Panc1 (cell line): Measurements from ENCODE around the gene ADARB2. TPM values are rescaled to one million over a fixed set of nuclear protein-coding genes. Genes with fewer than 3 reads are reported as not detected.

Experiments used
- ATAC-seq: fragments of 200-7000 bp; cut with Tn5 transposase; 2 replicates; pipeline ENCODE4 v1.9.1; 2020; ENCODE audit warnings: mild to moderate bottlenecking, moderate library complexity
- BruUV-seq: library from RNA; stranded (reverse); fragments of 400-500 nt; replicated peaks from 2 replicates; lab custom pipeline; 2021; lab: Mats Ljungman, UMichigan
- CTCF ChIA-PET: fragments of 300-600 bp; sonication (Branson Sonifier 250); formaldehyde crosslinking; loops from one replicate; lab custom pipeline; 2022; ENCODE audit warnings: antibody characterized with exemption; lab: Charles Lee
- POLR2A ChIA-PET: fragments of 300-600 bp; sonication (Branson Sonifier 250); formaldehyde crosslinking; loops from one replicate; lab custom pipeline; 2022; ENCODE audit warnings: antibody characterized with exemption; lab: Charles Lee
- DNase-seq: peaks from one replicate; pipeline ENCODE4 v3.0.0-alpha.2; 2010; ENCODE audit warnings: low read depth, low spot score
- H3K27ac ChIP-seq: 2 replicates; pipeline ENCODE4 v1.5.1; 2011; ENCODE audit warnings: mild to moderate bottlenecking, low read length, inconsistent platforms
- H3K27me3 ChIP-seq: fragments of 200-500 bp; sonication (Bioruptor generic); 2 replicates; pipeline ENCODE4 v1.6.0; 2014; ENCODE audit warnings: low read length, inconsistent platforms; ENCODE audit not compliant: control insufficient read depth, insufficient read depth
- H3K36me3 ChIP-seq: fragments of 200-500 bp; sonication (Bioruptor generic); 2 replicates; pipeline ENCODE4 v1.5.1; 2014; ENCODE audit warnings: inconsistent platforms, mild to moderate bottlenecking, low read length, moderate library complexity; ENCODE audit not compliant: control insufficient read depth, insufficient read depth
- H3K4me1 ChIP-seq: 2 replicates; pipeline ENCODE4 v1.5.1; 2011; ENCODE audit warnings: inconsistent platforms, mild to moderate bottlenecking, low read length, moderate library complexity; ENCODE audit not compliant: control insufficient read depth, insufficient read depth
- H3K4me3 ChIP-seq, 2 experiments: 2 replicates each; pipeline ENCODE4 v1.5.1; 2011 to 2012; ENCODE audit warnings: low read depth in 2 of 2, low read length in 2 of 2, mild to moderate bottlenecking in 2 of 2, inconsistent platforms in 1 of 2, moderate library complexity in 1 of 2
- H3K9me3 ChIP-seq: fragments of 200-500 bp; sonication (Bioruptor generic); 2 replicates; pipeline ENCODE4 v1.5.1; 2014; ENCODE audit warnings: low read depth, mild to moderate bottlenecking, inconsistent platforms, low read length, moderate library complexity; ENCODE audit not compliant: control insufficient read depth, insufficient read depth
- POLR2AphosphoS5 ChIP-seq: IDR thresholded peaks from 2 replicates; pipeline ENCODE4 v1.6.1; 2012; ENCODE audit warnings: mild to moderate bottlenecking, low read depth, low read length, moderate library complexity
- SIN3A ChIP-seq: IDR thresholded peaks from 2 replicates; pipeline ENCODE4 v1.6.1; 2012; ENCODE audit warnings: low read depth, mild to moderate bottlenecking, low read length, moderate library complexity, borderline replicate concordance; ENCODE audit not compliant: insufficient read depth
- TCF7L2 ChIP-seq: IDR thresholded peaks from 2 replicates; pipeline ENCODE4 v1.6.1; 2011; ENCODE audit warnings: mild to moderate bottlenecking, low read depth, low read length, inconsistent platforms
- in situ Hi-C: cut with HindIII; loops from 2 replicates; pipeline ENCODE4 v1.10.0; 2016; ENCODE audit warnings: low sequenced_read_pairs, low pct_unique_long_range_greater_than_20kb
- intact Hi-C: fragments of 100-400 bp; cut with micrococcal nuclease; formaldehyde crosslinking; loops from one replicate; pipeline ENCODE4 v1.10.0; 2022; ENCODE audit not compliant: unreplicated experiment
- total RNA-seq: library from RNA; stranded (reverse); gene quantifications from one replicate; pipeline ENCODE4 v1.2.1, GENCODE V29; 2021; ENCODE audit not compliant: unreplicated experiment
- TF ChIP-seq, protein P1 (sequence below): fragments of 450-650 bp; IDR thresholded peaks from 2 replicates; pipeline ENCODE4 v1.5.1; 2017; ENCODE audit warnings: mild to moderate bottlenecking
- TF ChIP-seq, protein P2 (sequence below), 2 experiments: IDR thresholded peaks; 2 replicates each; pipeline ENCODE4 v1.6.1; 2011 to 2012; ENCODE audit warnings: low read depth in 2 of 2, control low read depth in 1 of 2, low read length in 1 of 2, mild to moderate bottlenecking in 1 of 2, moderate library complexity in 1 of 2; ENCODE audit not compliant: insufficient read depth in 1 of 2

ADARB2 gene
- total RNA-seq, 1 experiment from 2014 or later, result 0.31 TPM

DNA sequence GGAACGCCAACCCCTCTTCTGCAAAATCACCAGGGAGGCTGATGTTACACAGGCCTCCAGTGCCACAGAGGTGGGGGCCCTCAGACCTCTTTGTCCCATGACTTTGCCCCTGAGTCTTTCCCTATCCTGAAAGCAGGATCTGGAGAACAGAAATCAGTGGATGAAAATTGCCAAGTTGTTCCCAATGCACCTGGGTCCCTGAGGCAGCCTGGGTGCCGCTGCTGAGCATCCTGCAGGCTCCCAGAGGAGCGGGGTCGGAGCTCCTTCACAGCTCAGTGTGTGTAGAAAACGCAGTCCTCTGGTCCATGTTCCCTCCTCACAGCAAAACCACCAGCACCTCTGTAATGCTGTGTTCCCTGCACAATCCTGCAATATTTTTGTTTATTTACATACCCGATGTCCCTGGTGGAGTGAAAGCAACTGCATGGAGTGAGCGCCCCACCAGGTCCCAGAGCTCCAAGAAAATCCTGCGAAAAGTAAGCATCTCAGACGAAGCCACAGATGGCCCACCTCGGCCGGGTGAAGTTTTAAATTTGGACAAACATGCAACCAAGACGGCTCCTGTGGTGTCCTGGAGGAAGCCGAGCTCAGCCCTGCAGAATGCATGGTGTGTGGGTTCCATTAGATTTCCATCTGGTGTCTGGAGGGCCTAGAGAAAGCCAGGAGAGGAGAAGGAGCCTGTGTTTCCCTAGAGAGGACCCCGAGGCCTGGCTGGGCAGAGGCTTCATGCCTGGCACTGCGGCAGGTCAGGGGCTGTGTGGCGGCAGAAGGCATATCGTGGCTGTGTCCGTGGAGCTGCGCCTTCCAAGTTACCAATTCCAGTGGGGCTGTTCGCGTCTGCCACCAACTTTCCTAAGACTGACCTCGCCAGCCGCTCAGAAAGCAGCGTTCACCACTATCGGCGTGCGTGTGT is 445.9 kb downstream of the ADARB2 start:
- DNase-seq (no peak), ATAC-seq (no peak)
- intact Hi-C loops (no loop called here), in situ Hi-C loops (no loop called here)
- BruUV-seq, result no TSS peak
- no peak overlapping the region for H3K4me3 ChIP-seq
- POLR2A ChIA-PET, result no interaction called here
- CTCF ChIA-PET, result no interaction called here
- TF ChIP-seq SIN3A (no peak), TCF7L2 (no peak), POLR2AphosphoS5 (no peak)
- TF ChIP-seq, protein P1, sequence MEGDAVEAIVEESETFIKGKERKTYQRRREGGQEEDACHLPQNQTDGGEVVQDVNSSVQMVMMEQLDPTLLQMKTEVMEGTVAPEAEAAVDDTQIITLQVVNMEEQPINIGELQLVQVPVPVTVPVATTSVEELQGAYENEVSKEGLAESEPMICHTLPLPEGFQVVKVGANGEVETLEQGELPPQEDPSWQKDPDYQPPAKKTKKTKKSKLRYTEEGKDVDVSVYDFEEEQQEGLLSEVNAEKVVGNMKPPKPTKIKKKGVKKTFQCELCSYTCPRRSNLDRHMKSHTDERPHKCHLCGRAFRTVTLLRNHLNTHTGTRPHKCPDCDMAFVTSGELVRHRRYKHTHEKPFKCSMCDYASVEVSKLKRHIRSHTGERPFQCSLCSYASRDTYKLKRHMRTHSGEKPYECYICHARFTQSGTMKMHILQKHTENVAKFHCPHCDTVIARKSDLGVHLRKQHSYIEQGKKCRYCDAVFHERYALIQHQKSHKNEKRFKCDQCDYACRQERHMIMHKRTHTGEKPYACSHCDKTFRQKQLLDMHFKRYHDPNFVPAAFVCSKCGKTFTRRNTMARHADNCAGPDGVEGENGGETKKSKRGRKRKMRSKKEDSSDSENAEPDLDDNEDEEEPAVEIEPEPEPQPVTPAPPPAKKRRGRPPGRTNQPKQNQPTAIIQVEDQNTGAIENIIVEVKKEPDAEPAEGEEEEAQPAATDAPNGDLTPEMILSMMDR, result no peak
- no peak overlapping the region for H3K27ac ChIP-seq
- H3K4me1 ChIP-seq, result no peaks in the 10 kb centered on the region
- no peaks in the 10 kb centered on the region; the same call in 1 of the 2 replicates for H3K27me3 ChIP-seq
- H3K9me3 ChIP-seq, result no peaks in the 10 kb centered on the region
- no peaks in the 10 kb centered on the region for H3K36me3 ChIP-seq

DNA sequence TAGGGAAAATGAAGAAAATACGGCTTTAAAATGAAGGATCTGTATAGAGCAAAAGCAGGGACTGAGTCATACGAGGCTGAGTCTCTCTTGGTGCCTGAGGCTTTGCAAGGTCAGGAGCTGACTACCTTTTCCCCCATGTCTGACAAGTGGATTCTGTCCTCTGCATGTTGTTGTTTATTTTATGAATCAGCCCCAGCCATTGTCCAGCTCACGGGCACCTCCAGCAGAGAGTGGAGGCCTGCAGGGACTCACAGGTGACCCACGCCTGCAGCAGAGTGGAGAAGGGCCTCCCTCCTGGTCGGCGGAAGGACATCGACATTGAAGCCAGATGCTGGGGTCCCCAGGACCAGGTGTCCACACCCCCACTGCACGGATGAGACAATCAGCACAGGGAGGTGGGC is 447.3 kb downstream of the ADARB2 start:
- ChIA-PET POLR2A (no interaction called here), CTCF (no interaction called here)
- H3K4me3 ChIP-seq, result no peak overlapping the region
- H3K27ac ChIP-seq, result no peak overlapping the region
- H3K4me1 ChIP-seq, result no peaks in the 10 kb centered on the region
- no peaks in the 10 kb centered on the region; the same call in 1 of the 2 replicates for H3K27me3 ChIP-seq
- H3K36me3 ChIP-seq, result no peaks in the 10 kb centered on the region
- TF ChIP-seq POLR2AphosphoS5 (no peak), SIN3A (no peak), TCF7L2 (no peak)
- TF ChIP-seq, protein P2, sequence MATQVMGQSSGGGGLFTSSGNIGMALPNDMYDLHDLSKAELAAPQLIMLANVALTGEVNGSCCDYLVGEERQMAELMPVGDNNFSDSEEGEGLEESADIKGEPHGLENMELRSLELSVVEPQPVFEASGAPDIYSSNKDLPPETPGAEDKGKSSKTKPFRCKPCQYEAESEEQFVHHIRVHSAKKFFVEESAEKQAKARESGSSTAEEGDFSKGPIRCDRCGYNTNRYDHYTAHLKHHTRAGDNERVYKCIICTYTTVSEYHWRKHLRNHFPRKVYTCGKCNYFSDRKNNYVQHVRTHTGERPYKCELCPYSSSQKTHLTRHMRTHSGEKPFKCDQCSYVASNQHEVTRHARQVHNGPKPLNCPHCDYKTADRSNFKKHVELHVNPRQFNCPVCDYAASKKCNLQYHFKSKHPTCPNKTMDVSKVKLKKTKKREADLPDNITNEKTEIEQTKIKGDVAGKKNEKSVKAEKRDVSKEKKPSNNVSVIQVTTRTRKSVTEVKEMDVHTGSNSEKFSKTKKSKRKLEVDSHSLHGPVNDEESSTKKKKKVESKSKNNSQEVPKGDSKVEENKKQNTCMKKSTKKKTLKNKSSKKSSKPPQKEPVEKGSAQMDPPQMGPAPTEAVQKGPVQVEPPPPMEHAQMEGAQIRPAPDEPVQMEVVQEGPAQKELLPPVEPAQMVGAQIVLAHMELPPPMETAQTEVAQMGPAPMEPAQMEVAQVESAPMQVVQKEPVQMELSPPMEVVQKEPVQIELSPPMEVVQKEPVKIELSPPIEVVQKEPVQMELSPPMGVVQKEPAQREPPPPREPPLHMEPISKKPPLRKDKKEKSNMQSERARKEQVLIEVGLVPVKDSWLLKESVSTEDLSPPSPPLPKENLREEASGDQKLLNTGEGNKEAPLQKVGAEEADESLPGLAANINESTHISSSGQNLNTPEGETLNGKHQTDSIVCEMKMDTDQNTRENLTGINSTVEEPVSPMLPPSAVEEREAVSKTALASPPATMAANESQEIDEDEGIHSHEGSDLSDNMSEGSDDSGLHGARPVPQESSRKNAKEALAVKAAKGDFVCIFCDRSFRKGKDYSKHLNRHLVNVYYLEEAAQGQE (IDR thresholded peaks at IDR 0.05; ENCODE audit: insufficient read depth in 1 of 2, low read depth in 2 of 2, low read length in 1 of 2), result no peak
- TF ChIP-seq, protein P1, result no peak
- in situ Hi-C loops, result no loop called here
- BruUV-seq, result no TSS peak
- DNase-seq (no peak), ATAC-seq (peak; percentile 82)
- intact Hi-C loops, result no loop called here
- no peaks in the 10 kb centered on the region for H3K9me3 ChIP-seq
